Coronary artery (tissue), 2 donors: Measurements from ENCODE around the gene PPFIBP2.

Source experiments
- DNase-seq: peaks from one replicate; pipeline ENCODE4 v3.0.0-alpha.2; 2017; ENCODE audit warnings: low spot score
- H3K27ac ChIP-seq, 2 donors: fragments of 200-600 bp; sonication (generic); one replicate each; pipeline ENCODE4 v1.5.1; 2016 to 2019
- H3K4me3 ChIP-seq: fragments of 200-600 bp; sonication (generic); 2 replicates; pipeline ENCODE4 v1.5.1; 2016; ENCODE audit warnings: mild to moderate bottlenecking, moderate library complexity
- CTCF ChIP-seq: fragments of 200-600 bp; sonication (generic); IDR thresholded peaks from one replicate; pipeline ENCODE4 v1.5.1; 2019; ENCODE audit warnings: antibody characterized with exemption

PPFIBP2 gene

GRCh38 chr11:7524462-7525235 is 10.8 kb downstream of the PPFIBP2 start:
- no peak for TF ChIP-seq CTCF
- Histone ChIP-seq H3K27ac (peak overlapping the region in 1 of 2 donors; percentile 45), H3K4me3 (peak overlapping the region; percentile 49)
- DNase-seq, result no peak

DNA sequence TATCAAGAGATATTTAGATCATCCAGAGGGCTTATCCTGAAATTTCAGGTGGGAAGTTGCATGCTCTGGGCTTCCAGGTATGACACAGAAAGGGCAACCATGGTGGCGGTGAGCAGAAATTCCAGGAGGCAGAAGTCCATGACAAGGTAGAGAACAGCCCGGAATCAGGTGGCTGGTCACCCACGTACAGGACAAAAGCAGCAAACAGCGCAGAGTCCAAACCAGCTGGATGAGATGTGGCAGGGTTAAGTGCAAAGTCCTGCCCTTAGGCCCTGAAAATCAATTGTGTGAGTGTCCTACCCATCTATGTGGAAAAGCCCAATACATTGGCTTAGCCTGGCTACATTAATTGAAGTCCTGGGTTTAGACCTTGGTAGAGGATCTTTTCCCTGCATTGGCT is 11.6 kb downstream of the PPFIBP2 start:
- no peak for DNase-seq
- Histone ChIP-seq H3K27ac (no peak overlapping the region), H3K4me3 (no peak overlapping the region)
- TF ChIP-seq CTCF, result no peak

DNA sequence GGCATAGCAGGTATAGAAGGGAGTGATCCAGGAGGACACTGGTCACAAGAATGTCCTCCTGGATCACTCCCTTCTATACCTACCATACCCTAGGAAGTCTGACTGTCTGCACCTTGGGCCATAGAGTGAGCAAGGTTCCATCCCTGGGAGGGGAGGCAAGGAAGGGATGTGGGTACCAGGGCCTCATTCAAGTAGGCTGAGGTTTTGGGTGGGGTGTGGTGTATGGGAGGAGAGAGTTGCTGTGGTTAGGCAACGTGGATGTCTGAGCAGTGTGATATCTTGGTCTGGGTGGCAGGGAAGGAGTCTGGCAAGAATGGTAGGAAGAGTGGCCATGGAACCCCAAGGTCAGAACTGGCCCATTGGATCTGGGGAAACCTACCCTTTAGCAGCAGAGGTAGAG is 13.2 kb downstream of the PPFIBP2 start:
- no peak for DNase-seq
- TF ChIP-seq CTCF, result no peak
- Histone ChIP-seq H3K27ac (no peak overlapping the region), H3K4me3 (no peak overlapping the region)

DNA sequence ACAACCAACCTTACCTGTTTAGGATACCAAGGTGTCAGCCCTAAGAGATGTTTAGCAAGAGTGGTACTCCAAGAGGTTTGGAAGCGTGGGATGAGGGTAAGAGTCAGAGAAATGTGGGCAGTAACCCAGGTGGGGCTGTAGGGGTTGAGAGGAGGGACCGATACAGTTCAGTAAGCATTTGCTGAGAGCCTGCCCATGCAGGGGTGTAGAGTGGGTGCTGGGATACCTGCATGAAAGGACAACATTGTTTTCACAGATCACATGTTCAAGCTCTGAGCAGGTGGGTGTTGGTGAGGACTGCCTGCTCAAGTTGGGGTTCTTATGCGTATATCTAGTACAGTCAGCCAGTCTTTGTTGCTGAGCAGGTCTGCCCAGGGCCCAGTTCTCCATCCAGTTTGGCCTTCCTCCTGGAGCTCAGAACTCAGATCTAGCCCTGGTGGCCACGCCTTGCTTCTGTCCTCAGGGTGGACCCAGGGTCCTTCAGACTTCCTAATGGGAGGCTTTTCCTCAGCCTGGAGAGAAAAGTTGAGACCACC is 14.8 kb downstream of the PPFIBP2 start:
- TF ChIP-seq CTCF, result no peak
- no peak overlapping the region for H3K27ac ChIP-seq
- H3K4me3 ChIP-seq, result no peak overlapping the region
- no peak for DNase-seq

GRCh38 chr11:7530013-7530640 is 16.3 kb downstream of the PPFIBP2 start:
- no peak for TF ChIP-seq CTCF
- DNase-seq, result no peak
- Histone ChIP-seq H3K27ac (no peak overlapping the region), H3K4me3 (no peak overlapping the region)

- Histone ChIP-seq H3K27ac (no peak overlapping the region), H3K4me3 (no peak overlapping the region)
- no peak for DNase-seq
- TF ChIP-seq CTCF, result no peak
Observed at GRCh38 chr11:7531011-7531410, 17.2 kb downstream of the PPFIBP2 start.
